GM19351 (cell line): ENCODE measurements around the gene CRACDL.

Experiments
- ATAC-seq: cut with Tn5 transposase; IDR thresholded peaks from one replicate; pipeline ENCODE4 v1.9.1; 2021; ENCODE audit warnings: mild to moderate bottlenecking, moderate library complexity; ENCODE audit not compliant: unreplicated experiment

Gene CRACDL

GRCh38 chr2:98805412-98806171, 130.4 kb downstream of the CRACDL start:
- ATAC-seq, result no peak

- no peak for ATAC-seq
These were observed 131.3 kb downstream of the CRACDL start for GRCh38 chr2:98804736-98805135.

GRCh38 chr2:98804265-98804650, 131.8 kb downstream of the CRACDL start:
- no peak for ATAC-seq

GRCh38 chr2:98803405-98804264, 132.4 kb downstream of the CRACDL start:
- no peak for ATAC-seq

GRCh38 chr2:98802344-98802743, 133.7 kb downstream of the CRACDL start:
- no peak for ATAC-seq

GRCh38 chr2:98801921-98802321, 134.1 kb downstream of the CRACDL start:
- no peak for ATAC-seq

GRCh38 chr2:98801286-98801685, 134.7 kb downstream of the CRACDL start:
- no peak for ATAC-seq

GRCh38 chr2:98800330-98801064, 135.5 kb downstream of the CRACDL start:
- ATAC-seq, result no peak

- no peak for ATAC-seq
These were observed 136.4 kb downstream of the CRACDL start for GRCh38 chr2:98799375-98800329.

- ATAC-seq, result no peak
These were observed 139.1 kb downstream of the CRACDL start for GRCh38 chr2:98796775-98797544.

GRCh38 chr2:98795891-98796676, 139.9 kb downstream of the CRACDL start:
- no peak for ATAC-seq

- ATAC-seq, result no peak
These were observed 141.9 kb downstream of the CRACDL start for GRCh38 chr2:98793897-98794830.

GRCh38 chr2:98793275-98793674, 142.8 kb downstream of the CRACDL start:
- ATAC-seq, result no peak

GRCh38 chr2:98790221-98790620, 145.8 kb downstream of the CRACDL start:
- ATAC-seq, result no peak

GRCh38 chr2:98787700-98788099, 148.3 kb downstream of the CRACDL start:
- ATAC-seq, result no peak

- ATAC-seq, result no peak
These were observed 149.8 kb downstream of the CRACDL start for GRCh38 chr2:98786179-98786578.

- ATAC-seq, result no peak
These were observed 153.5 kb downstream of the CRACDL start for GRCh38 chr2:98782570-98782969.

- no peak for ATAC-seq
These were observed 154.2 kb downstream of the CRACDL start for GRCh38 chr2:98781822-98782221.
